Neural cell (in vitro differentiated cells): ENCODE data around the gene SLC4A5.
"Not testable (repeated sequence)": the region's sequence is repeated elsewhere in the genome, so short reads cannot be mapped to it uniquely, and the experiment has no call there.

ENCODE experiments used
- EP300 ChIP-seq: fragments of 450-650 bp; conservative IDR thresholded peaks from 2 replicates; pipeline ENCODE4 v1.6.1; 2014; ENCODE audit warnings: antibody characterized with exemption, mild to moderate bottlenecking, moderate library complexity; ENCODE audit not compliant: poor library complexity, severe bottlenecking
- EZH2 ChIP-seq: fragments of 200-600, 300-800 bp; shearing (Covaris generic), sonication (generic); IDR thresholded peaks from 2 replicates; pipeline ENCODE4 v1.6.1; 2014; ENCODE audit warnings: antibody characterized with exemption, low read length, borderline replicate concordance, mild to moderate bottlenecking; ENCODE audit not compliant: insufficient read depth, poor library complexity, severe bottlenecking
- MXI1 ChIP-seq: fragments of 450-650 bp; conservative IDR thresholded peaks from 2 replicates; pipeline ENCODE4 v1.6.1; 2014; ENCODE audit warnings: antibody characterized with exemption, mild to moderate bottlenecking; ENCODE audit not compliant: poor library complexity, severe bottlenecking
- POLR2AphosphoS5 ChIP-seq: IDR thresholded peaks from 2 replicates; pipeline ENCODE4 v1.6.1; 2012
- RAD21 ChIP-seq: fragments of 450-650 bp; conservative IDR thresholded peaks from 2 replicates; pipeline ENCODE4 v1.6.1; 2014; ENCODE audit warnings: antibody characterized with exemption, mild to moderate bottlenecking, moderate library complexity
- SMC3 ChIP-seq: fragments of 450-650 bp; conservative IDR thresholded peaks from 2 replicates; pipeline ENCODE4 v1.6.1; 2014; ENCODE audit warnings: antibody characterized with exemption, mild to moderate bottlenecking, moderate library complexity; ENCODE audit not compliant: poor library complexity
- TAF1 ChIP-seq: IDR thresholded peaks from 2 replicates; pipeline ENCODE4 v1.6.1; 2012; ENCODE audit warnings: low read depth
- TF ChIP-seq, protein P1 (sequence below): fragments of 450-650 bp; IDR thresholded peaks from 2 replicates; pipeline ENCODE4 v1.5.1; 2014; ENCODE audit warnings: antibody characterized with exemption, mild to moderate bottlenecking, moderate library complexity; ENCODE audit not compliant: poor library complexity, severe bottlenecking
- TF ChIP-seq, protein P2 (sequence below): IDR thresholded peaks from 2 replicates; pipeline ENCODE4 v1.6.1; 2012; ENCODE audit warnings: borderline replicate concordance

DNA sequence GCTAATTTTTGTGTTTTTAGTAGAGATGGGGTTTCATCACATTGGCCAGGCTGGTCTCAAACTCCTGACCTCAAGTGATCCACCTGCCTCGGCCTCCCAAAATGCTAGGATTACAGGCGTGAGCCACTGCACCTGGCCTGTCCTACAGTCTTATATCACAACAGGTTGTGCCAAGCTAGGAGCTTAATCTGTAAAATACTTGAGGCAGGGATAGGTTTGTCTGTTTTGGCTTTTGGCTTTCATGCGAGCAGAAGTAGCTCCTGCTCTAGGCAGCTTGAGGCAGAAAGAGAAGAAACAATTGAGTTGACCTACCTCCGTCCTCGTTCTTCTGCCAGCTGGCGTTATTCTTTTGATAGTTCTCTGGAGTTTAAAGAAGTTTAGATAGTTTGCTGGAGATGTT lies 127.4 kb downstream of the SLC4A5 start:
- TF ChIP-seq TAF1, EZH2, EP300, POLR2AphosphoS5, RAD21, MXI1, SMC3: not testable (repeated sequence)
- TF ChIP-seq, protein P1, sequence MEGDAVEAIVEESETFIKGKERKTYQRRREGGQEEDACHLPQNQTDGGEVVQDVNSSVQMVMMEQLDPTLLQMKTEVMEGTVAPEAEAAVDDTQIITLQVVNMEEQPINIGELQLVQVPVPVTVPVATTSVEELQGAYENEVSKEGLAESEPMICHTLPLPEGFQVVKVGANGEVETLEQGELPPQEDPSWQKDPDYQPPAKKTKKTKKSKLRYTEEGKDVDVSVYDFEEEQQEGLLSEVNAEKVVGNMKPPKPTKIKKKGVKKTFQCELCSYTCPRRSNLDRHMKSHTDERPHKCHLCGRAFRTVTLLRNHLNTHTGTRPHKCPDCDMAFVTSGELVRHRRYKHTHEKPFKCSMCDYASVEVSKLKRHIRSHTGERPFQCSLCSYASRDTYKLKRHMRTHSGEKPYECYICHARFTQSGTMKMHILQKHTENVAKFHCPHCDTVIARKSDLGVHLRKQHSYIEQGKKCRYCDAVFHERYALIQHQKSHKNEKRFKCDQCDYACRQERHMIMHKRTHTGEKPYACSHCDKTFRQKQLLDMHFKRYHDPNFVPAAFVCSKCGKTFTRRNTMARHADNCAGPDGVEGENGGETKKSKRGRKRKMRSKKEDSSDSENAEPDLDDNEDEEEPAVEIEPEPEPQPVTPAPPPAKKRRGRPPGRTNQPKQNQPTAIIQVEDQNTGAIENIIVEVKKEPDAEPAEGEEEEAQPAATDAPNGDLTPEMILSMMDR = not testable (repeated sequence)
- TF ChIP-seq, protein P2, sequence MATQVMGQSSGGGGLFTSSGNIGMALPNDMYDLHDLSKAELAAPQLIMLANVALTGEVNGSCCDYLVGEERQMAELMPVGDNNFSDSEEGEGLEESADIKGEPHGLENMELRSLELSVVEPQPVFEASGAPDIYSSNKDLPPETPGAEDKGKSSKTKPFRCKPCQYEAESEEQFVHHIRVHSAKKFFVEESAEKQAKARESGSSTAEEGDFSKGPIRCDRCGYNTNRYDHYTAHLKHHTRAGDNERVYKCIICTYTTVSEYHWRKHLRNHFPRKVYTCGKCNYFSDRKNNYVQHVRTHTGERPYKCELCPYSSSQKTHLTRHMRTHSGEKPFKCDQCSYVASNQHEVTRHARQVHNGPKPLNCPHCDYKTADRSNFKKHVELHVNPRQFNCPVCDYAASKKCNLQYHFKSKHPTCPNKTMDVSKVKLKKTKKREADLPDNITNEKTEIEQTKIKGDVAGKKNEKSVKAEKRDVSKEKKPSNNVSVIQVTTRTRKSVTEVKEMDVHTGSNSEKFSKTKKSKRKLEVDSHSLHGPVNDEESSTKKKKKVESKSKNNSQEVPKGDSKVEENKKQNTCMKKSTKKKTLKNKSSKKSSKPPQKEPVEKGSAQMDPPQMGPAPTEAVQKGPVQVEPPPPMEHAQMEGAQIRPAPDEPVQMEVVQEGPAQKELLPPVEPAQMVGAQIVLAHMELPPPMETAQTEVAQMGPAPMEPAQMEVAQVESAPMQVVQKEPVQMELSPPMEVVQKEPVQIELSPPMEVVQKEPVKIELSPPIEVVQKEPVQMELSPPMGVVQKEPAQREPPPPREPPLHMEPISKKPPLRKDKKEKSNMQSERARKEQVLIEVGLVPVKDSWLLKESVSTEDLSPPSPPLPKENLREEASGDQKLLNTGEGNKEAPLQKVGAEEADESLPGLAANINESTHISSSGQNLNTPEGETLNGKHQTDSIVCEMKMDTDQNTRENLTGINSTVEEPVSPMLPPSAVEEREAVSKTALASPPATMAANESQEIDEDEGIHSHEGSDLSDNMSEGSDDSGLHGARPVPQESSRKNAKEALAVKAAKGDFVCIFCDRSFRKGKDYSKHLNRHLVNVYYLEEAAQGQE = not testable (repeated sequence)
